ENCODE measurements around the gene PCGF6.

PCGF6 gene

DNA sequence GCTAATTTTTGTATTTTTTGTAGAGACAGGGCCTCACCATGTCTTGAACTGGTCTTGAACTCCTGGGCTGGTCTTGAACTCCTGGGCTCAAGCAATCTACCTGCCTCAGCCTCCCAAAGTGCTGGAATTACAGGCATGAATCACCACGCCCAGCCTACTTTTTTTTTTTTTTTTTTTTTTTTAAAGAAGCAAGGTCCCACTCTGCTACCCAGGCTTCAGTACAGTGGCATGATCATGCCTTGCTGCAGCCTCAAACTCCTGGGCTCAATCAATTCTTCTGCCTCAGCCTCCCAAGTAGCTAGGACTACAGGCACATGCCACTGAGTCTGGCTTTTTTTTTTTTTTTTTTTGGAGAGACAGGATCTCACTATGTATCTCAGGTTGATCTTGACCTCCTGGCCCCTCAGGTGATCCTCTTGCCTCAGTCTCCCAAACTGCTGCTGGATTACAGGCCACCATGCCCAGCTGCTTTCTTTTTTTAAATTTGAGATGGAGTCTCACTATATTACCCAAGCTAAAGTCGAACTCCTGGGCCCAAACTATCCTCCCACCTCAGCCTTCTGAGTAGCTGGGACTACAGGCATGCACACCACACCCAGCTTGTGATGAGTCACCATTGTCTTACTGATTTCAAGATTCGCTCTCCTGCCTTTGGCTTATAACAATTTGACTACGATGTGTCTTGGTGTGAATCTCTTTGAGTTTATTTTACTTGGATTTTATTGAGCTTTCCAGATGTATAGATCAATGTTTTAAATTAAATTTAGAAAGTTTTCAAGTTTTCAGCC, 96.2 kb downstream of the PCGF6 start:
- no peak for DNase-seq

DNA sequence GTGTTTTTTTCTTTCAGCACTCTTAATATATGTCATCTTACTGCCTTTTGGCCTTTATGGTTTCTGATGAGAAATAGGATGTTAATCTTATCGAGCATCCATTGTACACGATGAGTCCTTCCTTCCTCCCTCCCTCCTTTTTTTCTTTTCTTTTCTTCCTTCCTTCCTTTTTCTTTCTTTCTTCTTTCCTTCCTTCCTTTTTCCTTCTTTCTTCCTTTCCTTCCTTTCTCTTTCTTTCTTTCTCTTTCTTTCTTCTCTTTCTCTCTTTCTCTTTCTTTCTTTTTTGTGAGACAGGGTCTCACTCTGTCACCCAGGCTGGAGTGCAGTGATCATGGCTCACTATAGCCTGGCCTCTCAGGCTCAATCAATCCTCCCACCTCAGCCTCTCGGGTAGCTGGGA, 96.8 kb downstream of the PCGF6 start:
- no peak for DNase-seq

Data from NCI-H2029 treated with DMSO at 0.1 percent for 48 hours (cell line).